Colonic mucosa (tissue), 4 donors: ENCODE results near the gene LMO3. TPM values are rescaled to one million over a fixed set of nuclear protein-coding genes. Genes with fewer than 3 reads are reported as not detected.

Experiments used
- DNase-seq: peaks from one replicate; pipeline ENCODE4 v3.0.0-alpha.2; 2020
- H3K27ac ChIP-seq: fragments of 200-600 bp; one replicate; pipeline ENCODE4 v1.8.0; 2021
- H3K27me3 ChIP-seq: fragments of 200-600 bp; one replicate; pipeline ENCODE4 v1.8.0; 2021
- H3K36me3 ChIP-seq: fragments of 200-600 bp; one replicate; pipeline ENCODE4 v1.8.0; 2021
- H3K4me1 ChIP-seq: fragments of 200-600 bp; one replicate; pipeline ENCODE4 v1.8.0; 2021; ENCODE audit warnings: mild to moderate bottlenecking
- H3K4me3 ChIP-seq: fragments of 200-600 bp; one replicate; pipeline ENCODE4 v1.8.0; 2021
- H3K9ac ChIP-seq, 2 donors: one replicate each; pipeline ENCODE4 v1.7.0; 2013; ENCODE audit warnings: control low read depth in 2 of 2, low read depth in 2 of 2, low read length in 2 of 2
- H3K9me3 ChIP-seq: fragments of 200-600 bp; one replicate; pipeline ENCODE4 v1.8.0; 2021
- CTCF ChIP-seq: fragments of 200-600 bp; IDR thresholded peaks from one replicate; pipeline ENCODE4 v1.8.0; 2022; ENCODE audit warnings: antibody characterized with exemption, mild to moderate bottlenecking
- intact Hi-C: fragments of 100-400 bp; cut with DNase I; formaldehyde crosslinking; loops from one replicate; pipeline ENCODE4 v1.14.1; 2022
- total RNA-seq, 2 donors: library from RNA; stranded (reverse); fragmentation: NEBNext Ultra II Directional in 1 of 2; extraction: Animal tissue kit (Norgen Biotek cat#: 25700) in 1 of 2; gene quantifications; one replicate each; pipeline ENCODE4 v1.2.1, GENCODE V29; 2021
- donor health status: healthy.
- donor health status: DM: no; HTN: no; CAD: no.
- donor health status: DM: no; HTN: no; CAD: no.

The LMO3 gene
- total RNA-seq, 2 donors from 2014 or later = 0.72 to 8.1 TPM

GRCh38 chr12:16618256-16618655, 12.3 kb upstream of the LMO3 start:
- Histone ChIP-seq H3K4me3 (no peak overlapping the region), H3K36me3 (no peaks in the 10 kb centered on the region), H3K4me1 (no peaks in the 10 kb centered on the region), H3K9me3 (no peaks in the 10 kb centered on the region), H3K27ac (no peak overlapping the region), H3K27me3 (no peaks in the 10 kb centered on the region), H3K9ac (no peak overlapping the region)
- no peak for DNase-seq
- TF ChIP-seq CTCF = no peak
- intact Hi-C loops = no loop called here

GRCh38 chr12:16613199-16613598, 7.2 kb upstream of the LMO3 start:
- Histone ChIP-seq H3K9ac (no peak overlapping the region), H3K27me3 (no peaks in the 10 kb centered on the region), H3K36me3 (no peaks in the 10 kb centered on the region), H3K4me1 (no peaks in the 10 kb centered on the region), H3K9me3 (no peaks in the 10 kb centered on the region), H3K27ac (no peak overlapping the region), H3K4me3 (no peak overlapping the region)
- intact Hi-C loops = no loop called here
- no peak for DNase-seq
- no peak for TF ChIP-seq CTCF

GRCh38 chr12:16612647-16613046, 6.7 kb upstream of the LMO3 start:
- no peak for DNase-seq
- H3K27ac ChIP-seq = no peak overlapping the region
- H3K4me3 ChIP-seq = no peak overlapping the region
- no peaks in the 10 kb centered on the region for H3K4me1 ChIP-seq
- H3K9ac ChIP-seq = no peak overlapping the region
- H3K9me3 ChIP-seq = no peaks in the 10 kb centered on the region
- no peak for TF ChIP-seq CTCF
- no peaks in the 10 kb centered on the region for H3K36me3 ChIP-seq
- H3K27me3 ChIP-seq = no peaks in the 10 kb centered on the region
- intact Hi-C loops = no loop called here

- Histone ChIP-seq H3K9ac (no peak overlapping the region), H3K27ac (no peak overlapping the region), H3K9me3 (no peaks in the 10 kb centered on the region), H3K27me3 (no peaks in the 10 kb centered on the region), H3K36me3 (no peaks in the 10 kb centered on the region), H3K4me1 (no peaks in the 10 kb centered on the region), H3K4me3 (no peak overlapping the region)
- TF ChIP-seq CTCF = no peak
- intact Hi-C loops = no loop called here
- DNase-seq = no peak
Observed at GRCh38 chr12:16611146-16611545, 5.2 kb upstream of the LMO3 start.

- no peak overlapping the region for H3K4me3 ChIP-seq
Observed at GRCh38 chr12:16610743-16611142, 4.8 kb upstream of the LMO3 start.

More at GRCh38 chr12:16610743-16611142, 4.8 kb upstream of the LMO3 start:
- Histone ChIP-seq H3K4me1 (no peaks in the 10 kb centered on the region), H3K9ac (no peak overlapping the region), H3K27ac (no peak overlapping the region), H3K36me3 (no peaks in the 10 kb centered on the region), H3K9me3 (no peaks in the 10 kb centered on the region), H3K27me3 (no peaks in the 10 kb centered on the region)
- intact Hi-C loops = no loop called here
- no peak for DNase-seq
- no peak for TF ChIP-seq CTCF
